ENCODE measurements around the gene KCTD5. TPM values are rescaled to one million over a fixed set of nuclear protein-coding genes. Genes with fewer than 3 reads are reported as not detected.

Gene KCTD5
- total and polyA plus RNA-seq, 2 of the 8 experiments (the other 6 are each of a cell fraction or from before 2014, with no cell fraction given) = 26.6 to 31.8 TPM

DNA sequence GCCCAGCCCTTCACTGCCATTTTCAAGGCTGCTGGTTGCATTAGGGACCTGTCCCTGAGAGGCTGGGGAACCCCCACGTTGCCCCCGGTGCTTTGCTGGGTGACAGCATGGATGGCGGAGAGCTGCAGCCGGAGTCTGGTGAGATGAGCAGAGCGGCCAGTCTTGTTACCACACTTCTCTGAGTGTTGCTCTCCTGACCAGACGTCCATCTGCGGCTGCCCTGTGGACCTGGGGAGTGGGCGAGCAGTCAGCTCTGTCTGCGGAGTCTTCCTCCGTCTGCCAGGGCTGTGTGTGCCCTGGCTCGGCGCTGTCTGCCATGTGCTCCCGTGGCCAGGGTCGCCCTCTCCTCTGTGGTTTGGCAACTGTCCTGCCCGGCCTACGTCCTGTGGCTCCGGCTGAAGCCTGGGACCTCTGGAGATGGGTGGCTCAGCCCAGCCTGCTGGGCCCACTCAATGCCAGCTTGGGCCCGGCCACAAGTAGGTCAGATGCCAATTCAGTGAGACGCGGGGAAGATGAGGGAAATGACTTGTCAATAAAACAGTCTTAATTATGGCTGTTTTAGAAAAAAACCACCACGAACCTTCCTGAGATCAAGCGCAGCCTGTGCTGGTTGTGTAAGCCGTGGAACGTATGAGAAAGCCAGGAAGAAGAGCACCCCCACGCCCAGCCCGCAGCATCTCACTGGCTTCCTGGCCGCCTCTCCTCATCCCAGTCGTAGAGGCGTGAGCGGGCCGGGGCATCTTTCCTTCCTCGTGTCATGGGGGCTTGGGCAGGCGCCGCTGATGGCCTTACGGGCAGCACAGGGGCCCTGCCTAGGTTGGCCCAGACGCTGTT lies 7.9 kb downstream of the KCTD5 start (continued):
- TF ChIP-seq, protein P1, sequence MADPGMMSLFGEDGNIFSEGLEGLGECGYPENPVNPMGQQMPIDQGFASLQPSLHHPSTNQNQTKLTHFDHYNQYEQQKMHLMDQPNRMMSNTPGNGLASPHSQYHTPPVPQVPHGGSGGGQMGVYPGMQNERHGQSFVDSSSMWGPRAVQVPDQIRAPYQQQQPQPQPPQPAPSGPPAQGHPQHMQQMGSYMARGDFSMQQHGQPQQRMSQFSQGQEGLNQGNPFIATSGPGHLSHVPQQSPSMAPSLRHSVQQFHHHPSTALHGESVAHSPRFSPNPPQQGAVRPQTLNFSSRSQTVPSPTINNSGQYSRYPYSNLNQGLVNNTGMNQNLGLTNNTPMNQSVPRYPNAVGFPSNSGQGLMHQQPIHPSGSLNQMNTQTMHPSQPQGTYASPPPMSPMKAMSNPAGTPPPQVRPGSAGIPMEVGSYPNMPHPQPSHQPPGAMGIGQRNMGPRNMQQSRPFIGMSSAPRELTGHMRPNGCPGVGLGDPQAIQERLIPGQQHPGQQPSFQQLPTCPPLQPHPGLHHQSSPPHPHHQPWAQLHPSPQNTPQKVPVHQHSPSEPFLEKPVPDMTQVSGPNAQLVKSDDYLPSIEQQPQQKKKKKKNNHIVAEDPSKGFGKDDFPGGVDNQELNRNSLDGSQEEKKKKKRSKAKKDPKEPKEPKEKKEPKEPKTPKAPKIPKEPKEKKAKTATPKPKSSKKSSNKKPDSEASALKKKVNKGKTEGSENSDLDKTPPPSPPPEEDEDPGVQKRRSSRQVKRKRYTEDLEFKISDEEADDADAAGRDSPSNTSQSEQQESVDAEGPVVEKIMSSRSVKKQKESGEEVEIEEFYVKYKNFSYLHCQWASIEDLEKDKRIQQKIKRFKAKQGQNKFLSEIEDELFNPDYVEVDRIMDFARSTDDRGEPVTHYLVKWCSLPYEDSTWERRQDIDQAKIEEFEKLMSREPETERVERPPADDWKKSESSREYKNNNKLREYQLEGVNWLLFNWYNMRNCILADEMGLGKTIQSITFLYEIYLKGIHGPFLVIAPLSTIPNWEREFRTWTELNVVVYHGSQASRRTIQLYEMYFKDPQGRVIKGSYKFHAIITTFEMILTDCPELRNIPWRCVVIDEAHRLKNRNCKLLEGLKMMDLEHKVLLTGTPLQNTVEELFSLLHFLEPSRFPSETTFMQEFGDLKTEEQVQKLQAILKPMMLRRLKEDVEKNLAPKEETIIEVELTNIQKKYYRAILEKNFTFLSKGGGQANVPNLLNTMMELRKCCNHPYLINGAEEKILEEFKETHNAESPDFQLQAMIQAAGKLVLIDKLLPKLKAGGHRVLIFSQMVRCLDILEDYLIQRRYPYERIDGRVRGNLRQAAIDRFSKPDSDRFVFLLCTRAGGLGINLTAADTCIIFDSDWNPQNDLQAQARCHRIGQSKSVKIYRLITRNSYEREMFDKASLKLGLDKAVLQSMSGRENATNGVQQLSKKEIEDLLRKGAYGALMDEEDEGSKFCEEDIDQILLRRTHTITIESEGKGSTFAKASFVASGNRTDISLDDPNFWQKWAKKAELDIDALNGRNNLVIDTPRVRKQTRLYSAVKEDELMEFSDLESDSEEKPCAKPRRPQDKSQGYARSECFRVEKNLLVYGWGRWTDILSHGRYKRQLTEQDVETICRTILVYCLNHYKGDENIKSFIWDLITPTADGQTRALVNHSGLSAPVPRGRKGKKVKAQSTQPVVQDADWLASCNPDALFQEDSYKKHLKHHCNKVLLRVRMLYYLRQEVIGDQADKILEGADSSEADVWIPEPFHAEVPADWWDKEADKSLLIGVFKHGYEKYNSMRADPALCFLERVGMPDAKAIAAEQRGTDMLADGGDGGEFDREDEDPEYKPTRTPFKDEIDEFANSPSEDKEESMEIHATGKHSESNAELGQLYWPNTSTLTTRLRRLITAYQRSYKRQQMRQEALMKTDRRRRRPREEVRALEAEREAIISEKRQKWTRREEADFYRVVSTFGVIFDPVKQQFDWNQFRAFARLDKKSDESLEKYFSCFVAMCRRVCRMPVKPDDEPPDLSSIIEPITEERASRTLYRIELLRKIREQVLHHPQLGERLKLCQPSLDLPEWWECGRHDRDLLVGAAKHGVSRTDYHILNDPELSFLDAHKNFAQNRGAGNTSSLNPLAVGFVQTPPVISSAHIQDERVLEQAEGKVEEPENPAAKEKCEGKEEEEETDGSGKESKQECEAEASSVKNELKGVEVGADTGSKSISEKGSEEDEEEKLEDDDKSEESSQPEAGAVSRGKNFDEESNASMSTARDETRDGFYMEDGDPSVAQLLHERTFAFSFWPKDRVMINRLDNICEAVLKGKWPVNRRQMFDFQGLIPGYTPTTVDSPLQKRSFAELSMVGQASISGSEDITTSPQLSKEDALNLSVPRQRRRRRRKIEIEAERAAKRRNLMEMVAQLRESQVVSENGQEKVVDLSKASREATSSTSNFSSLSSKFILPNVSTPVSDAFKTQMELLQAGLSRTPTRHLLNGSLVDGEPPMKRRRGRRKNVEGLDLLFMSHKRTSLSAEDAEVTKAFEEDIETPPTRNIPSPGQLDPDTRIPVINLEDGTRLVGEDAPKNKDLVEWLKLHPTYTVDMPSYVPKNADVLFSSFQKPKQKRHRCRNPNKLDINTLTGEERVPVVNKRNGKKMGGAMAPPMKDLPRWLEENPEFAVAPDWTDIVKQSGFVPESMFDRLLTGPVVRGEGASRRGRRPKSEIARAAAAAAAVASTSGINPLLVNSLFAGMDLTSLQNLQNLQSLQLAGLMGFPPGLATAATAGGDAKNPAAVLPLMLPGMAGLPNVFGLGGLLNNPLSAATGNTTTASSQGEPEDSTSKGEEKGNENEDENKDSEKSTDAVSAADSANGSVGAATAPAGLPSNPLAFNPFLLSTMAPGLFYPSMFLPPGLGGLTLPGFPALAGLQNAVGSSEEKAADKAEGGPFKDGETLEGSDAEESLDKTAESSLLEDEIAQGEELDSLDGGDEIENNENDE (IDR thresholded peaks at IDR 0.05; ENCODE audit: insufficient replicate concordance, low read length) = no peak
- TF ChIP-seq HDAC2 (IDR thresholded peaks at IDR 0.05; ENCODE audit: borderline replicate concordance in 1 of 2, low read depth in 2 of 2, low read length in 2 of 2) = no peak
- TF ChIP-seq TBP (IDR thresholded peaks at IDR 0.05; ENCODE audit: low read depth, low read length) = no peak
